WI38 (cell line): Measurements from ENCODE around the gene PIK3C3.
"Not testable (repeated sequence)": the region's sequence is repeated elsewhere in the genome, so short reads cannot be mapped to it uniquely, and the experiment has no call there.

Experiments
- H3K4me3 ChIP-seq: 2 replicates; pipeline ENCODE4 v1.5.1; 2011; ENCODE audit warnings: low read depth, mild to moderate bottlenecking, control low read depth, low read length
- TF ChIP-seq, protein P1 (sequence below): IDR thresholded peaks from 2 replicates; pipeline ENCODE4 v1.5.1; 2012; ENCODE audit warnings: low read depth, mild to moderate bottlenecking, control low read depth, low read length

PIK3C3 gene

DNA sequence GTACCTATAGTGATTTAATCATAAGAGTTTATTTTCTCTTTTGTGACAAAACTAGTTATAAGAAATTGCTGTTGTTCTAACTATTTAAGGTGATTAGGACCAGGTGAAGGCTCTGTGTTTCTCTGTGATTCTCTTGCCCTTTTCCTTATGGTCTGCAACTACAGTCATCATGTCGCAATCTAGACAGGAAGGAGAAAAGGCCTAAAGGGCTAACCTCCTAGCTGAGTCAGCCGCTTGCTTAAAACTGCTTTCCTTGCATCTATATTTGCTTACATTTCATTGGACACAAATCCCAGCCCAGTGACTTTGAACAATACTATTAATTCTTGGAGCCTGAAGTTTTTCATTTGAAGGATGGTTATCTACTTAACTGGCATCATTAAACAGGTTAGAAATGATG is 93.1 kb downstream of the PIK3C3 start:
- TF ChIP-seq, protein P1, sequence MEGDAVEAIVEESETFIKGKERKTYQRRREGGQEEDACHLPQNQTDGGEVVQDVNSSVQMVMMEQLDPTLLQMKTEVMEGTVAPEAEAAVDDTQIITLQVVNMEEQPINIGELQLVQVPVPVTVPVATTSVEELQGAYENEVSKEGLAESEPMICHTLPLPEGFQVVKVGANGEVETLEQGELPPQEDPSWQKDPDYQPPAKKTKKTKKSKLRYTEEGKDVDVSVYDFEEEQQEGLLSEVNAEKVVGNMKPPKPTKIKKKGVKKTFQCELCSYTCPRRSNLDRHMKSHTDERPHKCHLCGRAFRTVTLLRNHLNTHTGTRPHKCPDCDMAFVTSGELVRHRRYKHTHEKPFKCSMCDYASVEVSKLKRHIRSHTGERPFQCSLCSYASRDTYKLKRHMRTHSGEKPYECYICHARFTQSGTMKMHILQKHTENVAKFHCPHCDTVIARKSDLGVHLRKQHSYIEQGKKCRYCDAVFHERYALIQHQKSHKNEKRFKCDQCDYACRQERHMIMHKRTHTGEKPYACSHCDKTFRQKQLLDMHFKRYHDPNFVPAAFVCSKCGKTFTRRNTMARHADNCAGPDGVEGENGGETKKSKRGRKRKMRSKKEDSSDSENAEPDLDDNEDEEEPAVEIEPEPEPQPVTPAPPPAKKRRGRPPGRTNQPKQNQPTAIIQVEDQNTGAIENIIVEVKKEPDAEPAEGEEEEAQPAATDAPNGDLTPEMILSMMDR: no peak
- no peak overlapping the region for H3K4me3 ChIP-seq

- H3K4me3 ChIP-seq: not testable (repeated sequence)
Measured at GRCh38 chr18:42049536-42049935, 94.5 kb downstream of the PIK3C3 start.

DNA sequence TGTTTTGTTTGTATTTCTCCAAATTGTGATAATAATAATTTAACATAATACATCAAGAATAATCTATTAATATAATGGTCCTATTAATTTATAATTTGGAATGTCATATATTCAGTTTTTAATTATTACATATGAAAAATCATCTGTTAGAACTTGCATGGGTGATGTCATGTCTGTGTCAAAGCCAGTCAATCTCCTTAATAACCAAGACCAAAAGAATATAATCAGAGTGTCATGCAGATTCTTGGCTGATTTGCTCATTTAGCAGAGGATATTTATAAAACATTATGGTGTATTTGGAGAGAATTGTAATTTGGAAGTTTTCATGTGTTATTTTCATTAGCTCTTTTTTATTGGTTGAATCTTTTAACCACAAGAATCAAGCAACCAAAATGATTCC is 96.4 kb downstream of the PIK3C3 start:
- no peak overlapping the region for H3K4me3 ChIP-seq
- TF ChIP-seq, protein P1: no peak

DNA sequence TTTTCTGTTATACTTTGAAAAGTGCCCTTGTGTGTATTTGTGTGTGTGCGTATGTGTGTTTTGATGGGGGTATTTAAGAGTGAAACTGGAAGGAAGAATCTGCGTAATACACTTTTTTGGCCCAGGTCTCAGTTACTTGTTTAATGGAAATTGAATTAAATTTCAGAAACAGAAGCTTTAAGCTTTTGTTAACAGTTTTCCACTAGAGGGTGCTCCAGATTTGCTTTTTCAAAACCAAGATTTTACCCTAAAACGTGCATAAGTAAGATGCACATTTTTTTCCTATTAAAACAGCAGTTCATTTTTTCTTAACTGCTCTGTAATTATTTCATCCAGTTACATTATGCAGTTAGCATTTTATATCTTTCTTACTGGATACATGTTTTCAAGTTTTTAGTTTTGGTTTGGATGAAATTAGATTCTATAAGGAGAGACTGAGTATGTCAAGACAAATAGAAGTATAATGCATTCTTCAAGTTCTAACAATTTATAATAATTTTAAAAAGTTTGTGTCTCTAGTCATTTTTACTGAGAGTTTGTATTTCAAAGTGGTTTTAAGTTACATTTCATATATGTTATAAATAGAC is 97.2 kb downstream of the PIK3C3 start:
- no peak overlapping the region for H3K4me3 ChIP-seq
- TF ChIP-seq, protein P1: no peak; the same call in 1 of the 2 replicates

GRCh38 chr18:42053188-42053781 is 98.3 kb downstream of the PIK3C3 start:
- no peak overlapping the region for H3K4me3 ChIP-seq
- TF ChIP-seq, protein P1: peak; percentile 60

- H3K4me3 ChIP-seq: no peak overlapping the region
- TF ChIP-seq, protein P1: no peak
Measured at GRCh38 chr18:42064109-42064508, 109.1 kb downstream of the PIK3C3 start.

- H3K4me3 ChIP-seq: no peak overlapping the region
- TF ChIP-seq, protein P1: no peak
Measured at GRCh38 chr18:42067518-42067917, 112.5 kb downstream of the PIK3C3 start.

- TF ChIP-seq, protein P1: no peak
- no peak overlapping the region for H3K4me3 ChIP-seq
Measured at GRCh38 chr18:42068030-42068429, 113.0 kb downstream of the PIK3C3 start.
